HG03280 (cell line): ENCODE data around the gene NHLH2.

ENCODE experiments used
- ATAC-seq: cut with Tn5 transposase; IDR thresholded peaks from one replicate; pipeline ENCODE4 v1.9.1; 2021; ENCODE audit warnings: mild to moderate bottlenecking, moderate library complexity; ENCODE audit not compliant: unreplicated experiment

NHLH2 gene

GRCh38 chr1:115840605-115841460 is at the start of gene NHLH2:
Gene NHLH2, minus strand, starts transcription at chr1:115841126. Its CDS starts 2,754 bp downstream, at chr1:115838372.
- ATAC-seq, result no peak

- ATAC-seq, result no peak
These were observed 49.7 kb upstream of the NHLH2 start for GRCh38 chr1:115890580-115890979.

- ATAC-seq, result no peak
These were observed 48.0 kb upstream of the NHLH2 start for GRCh38 chr1:115888976-115889375.

- ATAC-seq, result no peak
These were observed 42.3 kb upstream of the NHLH2 start for GRCh38 chr1:115882913-115883902.

GRCh38 chr1:115880981-115881672 is 40.2 kb upstream of the NHLH2 start:
- no peak for ATAC-seq

GRCh38 chr1:115879977-115880376 is 39.1 kb upstream of the NHLH2 start:
- ATAC-seq, result no peak

- ATAC-seq, result no peak
These were observed 36.6 kb upstream of the NHLH2 start for GRCh38 chr1:115877511-115877910.

GRCh38 chr1:115874904-115875303 is 34.0 kb upstream of the NHLH2 start:
- ATAC-seq, result no peak

GRCh38 chr1:115874497-115874896 is 33.6 kb upstream of the NHLH2 start:
- no peak for ATAC-seq

- ATAC-seq, result no peak
These were observed 32.3 kb upstream of the NHLH2 start for GRCh38 chr1:115873184-115873583.

GRCh38 chr1:115869064-115869463 is 28.1 kb upstream of the NHLH2 start:
- no peak for ATAC-seq

GRCh38 chr1:115867216-115867615 is 26.3 kb upstream of the NHLH2 start:
- no peak for ATAC-seq

- no peak for ATAC-seq
These were observed 24.9 kb upstream of the NHLH2 start for GRCh38 chr1:115865704-115866380.

- ATAC-seq, result no peak
These were observed 21.5 kb upstream of the NHLH2 start for GRCh38 chr1:115862403-115862802.

- ATAC-seq, result no peak
These were observed 13.1 kb upstream of the NHLH2 start for GRCh38 chr1:115854005-115854404.

- ATAC-seq, result no peak
These were observed 10.0 kb upstream of the NHLH2 start for GRCh38 chr1:115850937-115851336.

- no peak for ATAC-seq
These were observed 6.9 kb upstream of the NHLH2 start for GRCh38 chr1:115847787-115848186.

- no peak for ATAC-seq
These were observed 2.0 kb upstream of the NHLH2 start for GRCh38 chr1:115842948-115843347.

- ATAC-seq, result no peak
These were observed 1.2 kb downstream of the NHLH2 start for GRCh38 chr1:115839679-115840237.

- ATAC-seq, result no peak
These were observed 1.8 kb downstream of the NHLH2 start for GRCh38 chr1:115839029-115839678.
